ENCODE measurements around the gene SPATA32. TPM values are rescaled to one million over a fixed set of nuclear protein-coding genes. Genes with fewer than 3 reads are reported as not detected.
"Not testable (repeated sequence)": the region's sequence is repeated elsewhere in the genome, so short reads cannot be mapped to it uniquely, and the experiment has no call there.

The SPATA32 gene
- total RNA-seq, 1 donor from 2014 or later: 0.10 TPM

GRCh38 chr17:45271603-45272002 lies 9.7 kb upstream of the SPATA32 start:
- no peak for DNase-seq (ENCODE audit: low read depth)

GRCh38 chr17:45270828-45271418 lies 9.0 kb upstream of the SPATA32 start:
- no peak for DNase-seq (ENCODE audit: low read depth)

- no peak for DNase-seq (ENCODE audit: low read depth)
These were observed 8.0 kb upstream of the SPATA32 start for GRCh38 chr17:45269912-45270311.

- DNase-seq (ENCODE audit: low read depth): no peak
These were observed 5.7 kb upstream of the SPATA32 start for GRCh38 chr17:45267436-45268055.

DNA sequence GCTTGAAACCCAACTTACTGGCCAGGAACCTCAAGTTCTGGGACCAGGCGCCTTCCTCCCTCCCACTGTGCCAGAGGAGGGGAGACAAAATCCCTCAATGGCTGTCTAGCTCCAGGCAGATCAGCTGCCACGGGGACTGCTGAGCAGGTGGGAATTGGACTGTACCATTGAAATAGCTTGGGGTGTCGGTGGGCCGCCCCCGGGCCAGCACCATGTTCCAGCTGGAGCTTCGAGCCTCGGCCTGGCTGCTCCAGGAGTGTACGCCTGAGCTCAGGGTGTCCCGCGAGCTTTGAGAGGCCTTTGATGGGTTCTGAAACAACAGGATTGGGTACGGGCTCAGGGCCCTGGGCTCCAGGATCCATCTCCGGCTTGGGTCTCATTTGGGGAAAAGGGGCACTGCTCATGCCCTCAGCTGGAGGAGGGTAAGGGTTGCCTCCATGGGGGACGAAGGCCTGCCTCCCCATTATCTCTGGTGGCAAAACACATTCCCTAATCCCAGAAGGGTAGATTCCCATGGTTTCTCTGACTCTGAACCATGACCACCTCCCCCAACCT lies 4.6 kb upstream of the SPATA32 start:
- no peak for DNase-seq (ENCODE audit: low read depth)

DNA sequence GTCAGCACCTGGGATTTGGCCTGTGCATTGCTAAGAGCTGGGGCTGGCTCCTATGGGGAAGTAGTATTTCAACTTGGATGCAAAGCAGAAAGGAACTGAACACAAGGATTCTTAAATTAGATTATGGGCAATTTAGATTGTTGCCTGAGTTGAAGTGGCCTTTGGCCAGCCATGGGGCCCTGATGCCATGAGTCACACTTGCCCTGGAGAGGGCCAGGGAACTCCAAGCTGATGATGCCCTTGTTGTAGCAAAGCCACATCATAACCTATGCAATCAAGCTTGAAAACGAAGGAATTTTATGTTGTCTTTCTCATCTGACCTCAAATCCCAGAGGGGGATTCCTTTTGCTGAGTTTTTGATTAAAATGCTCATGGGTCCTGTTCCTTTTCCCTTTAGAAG lies 3.9 kb upstream of the SPATA32 start:
- peak; percentile 95 for DNase-seq (ENCODE audit: low read depth)

- no peak for DNase-seq (ENCODE audit: low read depth)
These were observed 3.1 kb upstream of the SPATA32 start for GRCh38 chr17:45264988-45265387.

- no peak for DNase-seq (ENCODE audit: low read depth)
These were observed 2.5 kb upstream of the SPATA32 start for GRCh38 chr17:45264430-45264829.

- no peak for DNase-seq (ENCODE audit: low read depth)
These were observed 1.6 kb upstream of the SPATA32 start for GRCh38 chr17:45263477-45263860.

GRCh38 chr17:45262516-45263476 lies 902 bp upstream of the SPATA32 start:
- DNase-seq (ENCODE audit: low read depth): no peak

DNA sequence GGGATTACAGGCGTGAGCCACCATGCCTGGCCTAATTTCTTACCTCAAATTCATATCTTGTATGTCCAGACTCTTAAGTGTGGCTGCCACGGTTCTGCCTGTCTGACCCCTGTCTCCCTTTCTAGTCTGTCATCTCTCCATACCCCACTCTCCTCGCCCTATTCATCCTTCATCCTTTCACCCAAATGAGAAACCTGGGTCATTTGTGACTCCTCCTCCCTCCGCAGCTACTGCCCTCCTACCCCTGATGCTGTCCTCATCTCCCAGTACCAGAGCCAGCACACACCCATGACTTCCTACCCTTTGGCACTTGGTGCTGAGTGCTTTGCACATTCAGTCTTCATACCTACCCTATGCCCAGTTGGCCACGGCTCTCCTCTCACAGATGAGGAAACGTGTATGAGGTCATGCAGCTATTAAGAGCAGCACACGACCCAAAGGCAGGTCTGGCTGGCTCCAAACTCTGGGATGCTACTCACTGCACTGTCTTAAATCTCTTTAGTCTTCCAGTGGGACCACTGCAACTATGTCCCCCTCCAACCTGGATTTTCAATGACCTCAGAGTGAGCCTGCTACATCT lies 1.6 kb downstream of the SPATA32 start:
- DNase-seq (ENCODE audit: low read depth): no peak

DNA sequence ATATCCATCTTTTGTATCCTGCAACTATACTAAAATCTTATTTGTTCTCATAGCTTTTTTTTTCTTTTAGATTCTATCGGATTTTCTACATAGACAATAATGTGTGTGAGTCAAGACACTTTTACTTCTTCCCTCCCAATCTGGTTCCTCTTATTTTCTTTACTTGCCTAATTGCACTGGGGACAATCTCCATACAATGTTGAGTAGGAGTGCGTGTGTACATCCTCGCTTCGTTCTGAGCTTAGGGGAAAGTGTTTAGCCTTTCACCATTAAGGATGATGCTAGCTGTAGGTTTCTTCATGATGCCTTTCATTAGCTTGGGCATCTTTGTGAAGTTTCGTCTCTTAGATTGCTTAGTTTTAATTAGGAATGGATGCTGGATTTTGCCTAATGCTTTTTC lies 2.9 kb downstream of the SPATA32 start:
- no peak for DNase-seq (ENCODE audit: low read depth)

DNA sequence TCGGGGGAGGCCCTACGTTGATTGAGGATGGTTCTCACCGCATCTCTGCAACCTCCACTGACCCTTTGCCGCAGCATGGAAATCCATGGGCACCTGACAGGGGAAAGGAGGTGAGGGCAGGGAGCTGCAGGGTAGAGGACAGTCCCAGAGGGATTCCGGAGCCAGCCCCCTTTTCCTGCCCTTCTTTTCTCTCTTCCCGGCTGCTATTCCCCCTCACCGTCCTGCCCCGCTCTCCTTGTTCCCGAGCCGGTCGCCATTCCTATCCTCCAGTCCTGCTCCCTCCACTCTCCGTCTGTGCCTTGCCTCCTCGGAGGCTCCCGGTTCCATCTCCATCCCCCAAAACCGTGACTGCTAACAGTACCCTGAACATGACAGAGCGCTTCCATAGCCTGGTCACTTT lies 4.8 kb downstream of the SPATA32 start:
- DNase-seq (ENCODE audit: low read depth): no peak

DNA sequence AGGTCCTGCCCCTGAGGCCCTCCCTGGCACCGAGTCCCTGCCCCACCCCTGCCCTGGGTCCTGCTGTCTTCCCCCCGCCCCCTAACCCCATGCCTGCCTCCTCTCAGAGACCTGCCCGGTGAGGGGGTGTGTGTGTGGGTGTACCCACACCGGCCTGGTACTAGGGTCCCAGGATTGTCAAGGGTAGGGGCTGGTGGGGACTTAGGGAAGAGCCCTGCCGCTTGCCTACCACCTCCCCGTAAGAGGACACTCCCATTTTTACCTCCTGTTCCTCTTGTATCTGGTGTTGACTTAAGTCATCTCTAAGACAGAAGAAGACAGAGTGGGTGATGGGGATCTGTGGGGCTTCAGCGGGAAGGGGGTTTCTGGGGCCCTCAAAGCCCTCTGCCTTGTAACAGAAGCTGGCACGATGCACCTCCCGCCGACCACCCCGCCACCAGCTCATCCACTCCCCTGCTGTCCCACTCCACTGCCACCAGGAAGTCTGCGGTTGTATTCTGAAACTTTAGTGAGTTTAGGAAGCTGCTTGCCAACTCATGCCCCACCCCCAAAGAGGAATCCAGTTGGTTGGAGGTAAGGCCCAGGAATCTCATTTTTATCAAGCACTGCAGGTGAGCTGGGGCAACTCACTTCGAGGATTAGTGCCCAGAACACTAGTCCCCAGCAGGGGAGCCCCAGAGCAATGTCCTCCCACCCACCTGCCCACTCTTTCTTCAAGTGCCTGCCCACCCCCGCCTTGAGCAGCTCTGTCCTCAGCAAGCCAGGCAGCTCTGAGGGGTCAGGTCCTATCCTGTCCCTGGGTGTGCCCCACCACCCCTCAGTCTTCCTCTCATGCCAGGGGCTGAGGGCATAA lies 5.6 kb downstream of the SPATA32 start:
- no peak for DNase-seq (ENCODE audit: low read depth)

GRCh38 chr17:45255358-45255757 lies 6.5 kb downstream of the SPATA32 start:
- no peak for DNase-seq (ENCODE audit: low read depth)

- no peak for DNase-seq (ENCODE audit: low read depth)
These were observed 8.0 kb downstream of the SPATA32 start for GRCh38 chr17:45253879-45254278.

- not testable (repeated sequence) for DNase-seq (ENCODE audit: low read depth)
These were observed 8.7 kb downstream of the SPATA32 start for GRCh38 chr17:45253237-45253636.

- DNase-seq (ENCODE audit: low read depth): no peak
These were observed 10.0 kb downstream of the SPATA32 start for GRCh38 chr17:45251931-45252330.

DNA sequence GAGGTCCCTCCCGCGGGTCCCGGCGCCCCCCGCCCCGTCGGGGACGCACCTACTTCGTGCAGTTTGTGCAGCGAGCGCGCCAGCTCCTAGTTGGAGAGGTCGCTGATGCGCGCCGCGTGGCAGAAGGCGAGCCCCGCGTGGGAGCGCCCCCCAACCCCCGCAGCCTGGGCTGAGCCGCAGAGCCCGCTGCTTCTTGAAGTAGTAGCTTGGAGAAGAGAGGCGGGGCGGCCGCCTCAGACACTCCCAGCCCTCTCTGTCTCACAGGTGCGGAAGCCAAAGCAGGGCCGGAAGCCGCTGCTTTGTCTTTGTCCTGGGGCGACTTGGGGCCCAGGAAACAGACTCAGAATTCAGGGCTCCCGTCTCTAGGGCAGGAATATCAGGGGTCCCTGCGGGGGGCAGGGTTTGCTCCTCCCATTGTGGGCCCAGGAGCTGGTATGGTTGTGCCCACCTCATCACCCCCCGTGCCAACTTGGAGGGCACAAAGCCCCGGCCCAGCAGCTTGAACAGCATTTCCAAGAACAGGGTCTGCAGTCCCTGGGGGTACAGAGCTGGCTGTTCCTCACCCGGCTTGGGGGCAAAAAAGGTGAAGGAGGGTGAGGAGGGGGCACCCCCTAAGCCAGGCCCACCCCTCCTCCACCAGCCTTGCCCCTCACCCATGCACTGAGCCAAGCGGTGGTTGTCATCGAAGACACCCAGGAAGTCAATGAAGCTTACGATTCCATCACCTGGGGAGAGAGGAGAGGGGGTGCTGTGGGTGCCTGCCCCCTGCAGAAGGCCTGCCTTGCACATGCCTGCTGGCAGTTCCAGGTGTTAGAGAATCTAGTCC lies 13.5 kb downstream of the SPATA32 start:
- DNase-seq (ENCODE audit: low read depth): no peak

DNA sequence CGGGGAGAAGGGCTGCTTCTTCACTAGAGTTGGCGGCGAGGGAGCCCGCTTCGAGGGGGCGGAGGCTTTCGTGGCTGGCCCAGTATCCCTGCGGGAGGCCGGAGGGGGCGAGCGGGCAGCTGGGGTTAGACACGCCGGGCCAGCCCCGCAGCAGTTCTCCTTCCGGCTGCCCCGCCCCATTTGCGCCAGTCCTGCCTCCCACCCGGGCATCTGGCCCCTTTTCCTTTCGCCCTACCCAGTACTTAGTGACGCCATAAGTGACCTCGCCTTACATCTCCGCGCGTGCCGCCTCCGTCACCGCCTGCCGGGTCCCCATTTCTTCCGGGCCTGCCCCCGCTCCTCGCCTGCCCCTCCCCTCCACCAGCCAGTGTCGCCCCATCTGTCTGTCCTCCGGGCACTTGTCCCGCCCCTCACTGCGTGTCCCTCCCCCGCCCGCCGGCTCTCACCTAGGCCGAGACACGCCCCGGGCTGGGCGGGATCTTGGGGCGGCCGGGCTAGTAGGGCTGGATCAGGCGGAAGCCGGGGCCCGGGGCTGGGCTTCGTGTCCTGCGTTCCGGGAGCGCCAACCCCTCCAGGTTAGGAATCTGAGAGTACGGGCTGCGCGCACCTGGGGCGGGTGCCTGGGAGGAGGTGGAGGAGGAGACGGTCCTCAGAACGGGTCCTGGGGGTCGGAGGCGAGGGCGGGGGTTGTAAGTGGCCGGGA lies 14.3 kb downstream of the SPATA32 start:
- peak; percentile 49 for DNase-seq (ENCODE audit: low read depth)

Data from renal cortical epithelial cell (primary cell).